Dermis microvascular lymphatic vessel endothelial cell (primary cell): ENCODE data around the gene SAMM50. TPM values are rescaled to one million over a fixed set of nuclear protein-coding genes. Genes with fewer than 3 reads are reported as not detected.

ENCODE experiments used
- DNase-seq, 2 donors: peaks; one replicate each; pipeline versions ENCODE4 v3.0.0 to v3.0.0-alpha.2; 2010; ENCODE audit warnings: low read depth in 2 of 2
- total RNA-seq: library from RNA; depleted of rRNA; stranded (reverse); fragments of >200 nt; gene quantifications from 2 replicates; pipeline ENCODE4 v1.2.1, GENCODE V29; 2014

SAMM50 gene
- total RNA-seq, 1 donor from 2014 or later = 44.3 TPM

- no peak for DNase-seq
These were observed 21.9 kb downstream of the SAMM50 start for GRCh38 chr22:43976861-43977795.

GRCh38 chr22:43978558-43978957 lies 23.3 kb downstream of the SAMM50 start:
- DNase-seq = no peak

- DNase-seq = no peak
These were observed 25.3 kb downstream of the SAMM50 start for GRCh38 chr22:43980579-43980978.

DNA sequence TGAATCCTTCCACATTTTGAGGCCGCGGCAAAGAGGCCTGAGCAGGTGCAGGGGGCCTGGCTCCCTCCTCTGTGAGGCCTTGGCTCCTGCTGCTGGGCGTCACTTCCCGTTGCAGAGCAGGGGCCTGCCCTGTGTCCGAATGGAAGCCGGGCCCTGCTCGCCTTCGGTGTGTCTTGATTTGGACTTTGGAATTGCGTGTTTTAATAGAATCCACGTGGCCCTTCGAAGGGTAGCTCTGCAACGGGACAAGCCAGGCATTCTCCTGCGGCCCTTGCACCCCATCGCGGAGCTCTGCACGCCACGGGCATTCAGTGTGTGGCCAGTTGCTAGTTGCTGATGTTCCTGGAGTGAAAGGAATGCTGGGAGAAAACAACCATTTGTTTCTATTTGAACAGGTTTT lies 25.8 kb downstream of the SAMM50 start:
- DNase-seq = no peak

- DNase-seq = no peak
These were observed 28.6 kb downstream of the SAMM50 start for GRCh38 chr22:43983808-43984207.

DNA sequence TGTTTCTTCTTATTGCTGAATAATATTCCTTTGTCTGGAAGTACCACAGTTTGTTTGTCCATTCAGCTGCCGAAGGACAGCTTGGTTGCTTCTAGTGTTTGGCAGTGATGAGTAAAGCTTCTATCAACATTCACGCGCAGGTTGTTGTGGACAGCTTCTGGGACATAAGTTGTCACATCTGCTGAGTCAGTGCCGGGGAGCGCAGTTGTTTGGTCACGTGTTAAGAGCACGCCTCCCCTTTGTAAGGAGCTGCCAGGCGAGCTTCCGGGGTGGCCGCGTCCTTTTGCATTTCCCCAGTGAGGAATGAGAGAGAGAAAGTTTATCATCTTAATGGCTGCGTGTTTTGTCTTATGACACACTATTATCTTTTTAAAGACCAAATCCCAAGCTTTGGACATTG lies 30.3 kb downstream of the SAMM50 start:
- DNase-seq = no peak

- no peak for DNase-seq
These were observed 33.0 kb downstream of the SAMM50 start for GRCh38 chr22:43988116-43988820.

DNA sequence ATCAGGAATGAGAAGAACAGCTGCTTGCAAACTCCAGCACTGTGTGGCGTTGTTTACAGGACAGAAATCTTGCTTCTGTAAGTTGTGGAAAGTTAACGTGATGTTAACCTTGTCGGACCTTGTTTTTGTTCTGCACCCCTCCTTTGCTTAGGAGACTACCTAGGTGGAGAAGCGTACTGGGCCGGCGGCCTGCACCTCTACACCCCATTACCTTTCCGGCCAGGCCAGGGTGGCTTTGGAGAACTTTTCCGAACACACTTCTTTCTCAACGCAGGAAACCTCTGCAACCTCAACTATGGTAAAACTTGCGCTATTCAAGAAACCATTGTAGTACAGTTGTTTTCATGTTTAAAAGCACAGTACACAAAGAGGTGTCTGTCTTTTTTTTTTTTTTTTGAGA lies 33.7 kb downstream of the SAMM50 start:
- no peak for DNase-seq

GRCh38 chr22:43990044-43990443 lies 34.8 kb downstream of the SAMM50 start:
- no peak for DNase-seq

- DNase-seq = no peak
These were observed 36.2 kb downstream of the SAMM50 start for GRCh38 chr22:43991316-43992020.

- no peak for DNase-seq
These were observed 37.1 kb downstream of the SAMM50 start for GRCh38 chr22:43992331-43992821.

DNA sequence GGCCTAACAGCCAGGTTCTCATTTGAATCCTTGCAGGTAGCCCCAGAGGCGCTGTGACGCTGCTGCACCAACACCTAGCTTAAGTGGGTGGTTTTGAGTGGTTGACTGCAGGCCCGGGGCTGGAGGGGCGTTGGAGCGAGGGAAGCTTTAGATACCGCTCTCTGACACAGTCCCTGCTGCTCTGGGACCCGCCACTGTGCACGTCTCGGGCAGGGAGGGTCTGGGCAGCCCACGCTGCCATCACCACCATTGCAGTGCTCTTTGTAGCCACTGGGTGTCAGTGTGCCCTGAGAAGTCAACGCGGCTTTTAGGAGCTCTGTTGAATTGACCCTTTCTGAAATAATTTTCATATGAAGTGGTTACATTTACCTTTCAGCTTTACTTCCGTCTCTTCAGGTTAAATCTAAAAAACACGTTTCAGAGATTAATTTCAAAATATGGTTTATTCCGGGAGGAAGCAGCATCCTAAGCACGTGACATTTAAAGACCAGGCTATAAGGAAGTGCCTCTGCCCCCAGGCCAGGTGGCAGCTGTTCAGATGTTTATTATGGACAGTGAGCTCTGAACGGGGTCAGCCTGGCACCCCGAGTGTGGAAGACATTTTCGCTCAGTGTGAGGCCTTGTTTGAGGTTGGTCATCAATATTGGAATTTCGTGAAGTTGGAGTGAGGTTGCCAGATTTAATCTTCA lies 38.0 kb downstream of the SAMM50 start:
- peak; percentile 43 to 68 for DNase-seq

- no peak for DNase-seq
These were observed 38.8 kb downstream of the SAMM50 start for GRCh38 chr22:43994006-43994405.

DNA sequence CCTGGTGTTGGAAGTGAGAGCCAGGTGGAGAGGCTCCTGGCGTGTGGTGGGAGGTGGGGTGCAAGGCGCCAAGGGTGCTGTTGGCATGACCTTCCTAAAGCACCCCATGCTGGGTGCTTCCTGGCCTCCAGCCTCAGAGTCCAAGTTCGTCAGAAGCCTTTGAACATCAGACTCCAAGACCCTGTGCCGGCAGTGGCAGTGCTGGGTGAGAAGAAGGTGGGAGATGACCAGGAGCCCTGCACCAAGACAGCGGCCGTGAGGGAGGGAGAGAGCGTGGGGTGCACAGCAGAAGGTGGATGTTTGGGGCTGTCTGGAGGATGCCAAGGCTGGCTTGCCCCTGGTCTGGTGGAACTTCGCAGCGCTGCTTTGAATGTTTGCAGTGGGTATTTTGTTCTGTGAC lies 39.2 kb downstream of the SAMM50 start:
- no peak for DNase-seq

- DNase-seq = no peak
These were observed 39.9 kb downstream of the SAMM50 start for GRCh38 chr22:43995057-43995685.

- DNase-seq = no peak
These were observed 40.5 kb downstream of the SAMM50 start for GRCh38 chr22:43995798-43996169.

GRCh38 chr22:43996170-43996980 lies 41.1 kb downstream of the SAMM50 start:
- DNase-seq = peak in 1 of 2 donors; percentile 50

- DNase-seq = no peak
These were observed 41.7 kb downstream of the SAMM50 start for GRCh38 chr22:43996981-43997265.

DNA sequence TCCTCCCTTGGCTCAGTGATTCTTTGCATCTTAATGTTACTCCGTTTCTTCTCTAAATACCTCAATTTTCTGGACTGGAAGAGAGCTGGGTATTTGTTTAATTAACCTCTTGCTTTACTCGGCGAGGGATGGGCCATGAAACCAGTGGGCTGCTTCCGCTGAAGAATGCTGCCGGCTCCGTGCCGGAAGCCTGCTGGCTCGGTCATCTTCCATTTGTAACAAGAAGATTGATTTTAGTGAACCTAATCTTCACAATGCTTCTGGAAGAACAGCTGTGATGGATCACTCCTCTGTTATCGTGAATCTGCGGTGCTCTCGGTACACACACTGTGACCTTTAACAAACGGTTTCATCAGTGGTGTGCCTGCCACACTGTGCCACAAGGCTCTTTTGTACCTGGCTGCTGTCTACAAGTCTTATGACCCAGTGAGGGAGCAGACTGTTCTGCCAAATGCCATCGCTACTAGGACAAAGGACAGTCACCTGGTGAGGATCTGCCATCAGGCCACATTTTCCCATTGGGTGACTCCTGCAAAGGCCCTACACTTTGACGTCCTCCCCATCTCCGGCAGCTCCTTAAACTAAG lies 43.5 kb downstream of the SAMM50 start:
- no peak for DNase-seq

DNA sequence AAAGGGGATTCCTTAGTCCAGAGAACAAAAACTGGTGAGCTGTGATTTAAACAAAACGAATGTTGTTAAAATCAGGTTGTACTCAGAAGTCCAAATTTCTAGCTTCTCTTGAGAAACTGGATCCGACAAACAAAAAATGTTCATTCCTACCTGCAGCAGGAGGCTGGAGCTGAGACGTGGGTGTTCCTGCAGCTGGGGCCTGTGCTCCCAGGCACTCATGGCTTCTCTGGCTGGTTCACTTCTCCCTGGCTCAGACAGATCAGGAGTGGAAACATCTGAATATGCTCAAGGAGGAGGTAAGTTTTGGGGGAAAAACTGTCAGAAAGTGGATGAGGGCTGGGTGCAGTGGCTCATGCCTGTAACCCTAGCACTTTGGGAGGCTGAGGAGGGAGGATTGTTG lies 44.1 kb downstream of the SAMM50 start:
- DNase-seq = no peak
